Upper lobe of right lung (tissue), 1 donor: ENCODE data around the gene ZNF232. TPM values are rescaled to one million over a fixed set of nuclear protein-coding genes. Genes with fewer than 3 reads are reported as not detected.
"Not testable (repeated sequence)": the region's sequence is repeated elsewhere in the genome, so short reads cannot be mapped to it uniquely, and the experiment has no call there.

ENCODE experiments used
- ATAC-seq: fragments of 200-7000 bp; cut with Tn5 transposase; one replicate; pipeline ENCODE4 v1.9.1; 2020; ENCODE audit warnings: mild to moderate bottlenecking, moderate library complexity
- DNase-seq: peaks from one replicate; pipeline ENCODE4 v3.0.0-alpha.2; 2020
- H3K27ac ChIP-seq: fragments of 200-600 bp; one replicate; pipeline ENCODE4 v1.8.0; 2022
- H3K27me3 ChIP-seq: fragments of 200-600 bp; one replicate; pipeline ENCODE4 v1.8.0; 2022; ENCODE audit warnings: mild to moderate bottlenecking
- H3K36me3 ChIP-seq: fragments of 200-600 bp; one replicate; pipeline ENCODE4 v1.8.0; 2022
- H3K4me1 ChIP-seq: fragments of 200-600 bp; one replicate; pipeline ENCODE4 v1.8.0; 2022
- H3K4me3 ChIP-seq: fragments of 200-600 bp; one replicate; pipeline ENCODE4 v1.8.0; 2022; ENCODE audit warnings: mild to moderate bottlenecking
- H3K9me3 ChIP-seq: fragments of 200-600 bp; one replicate; pipeline ENCODE4 v1.8.0; 2022
- intact Hi-C: fragments of 100-400 bp; cut with DNase I; formaldehyde crosslinking; loops from one replicate; pipeline ENCODE4 v1.11.0; 2022
- total RNA-seq: library from RNA; stranded (reverse); fragmentation: NEBNext Ultra II Directional; extraction: Animal tissue kit (Norgen Biotek cat#: 25700); gene quantifications from one replicate; pipeline ENCODE4 v1.2.1, GENCODE V29; 2021
- TF ChIP-seq, protein P1 (sequence below): fragments of 200-600 bp; IDR thresholded peaks from one replicate; pipeline ENCODE4 v1.8.0; 2022; ENCODE audit warnings: antibody characterized with exemption
- donor health status: DM: no; HTN: yes; CAD: no; lungs with severe emphysema.

Gene ZNF232
- total RNA-seq, 1 donor from 2014 or later = 8.0 TPM

DNA sequence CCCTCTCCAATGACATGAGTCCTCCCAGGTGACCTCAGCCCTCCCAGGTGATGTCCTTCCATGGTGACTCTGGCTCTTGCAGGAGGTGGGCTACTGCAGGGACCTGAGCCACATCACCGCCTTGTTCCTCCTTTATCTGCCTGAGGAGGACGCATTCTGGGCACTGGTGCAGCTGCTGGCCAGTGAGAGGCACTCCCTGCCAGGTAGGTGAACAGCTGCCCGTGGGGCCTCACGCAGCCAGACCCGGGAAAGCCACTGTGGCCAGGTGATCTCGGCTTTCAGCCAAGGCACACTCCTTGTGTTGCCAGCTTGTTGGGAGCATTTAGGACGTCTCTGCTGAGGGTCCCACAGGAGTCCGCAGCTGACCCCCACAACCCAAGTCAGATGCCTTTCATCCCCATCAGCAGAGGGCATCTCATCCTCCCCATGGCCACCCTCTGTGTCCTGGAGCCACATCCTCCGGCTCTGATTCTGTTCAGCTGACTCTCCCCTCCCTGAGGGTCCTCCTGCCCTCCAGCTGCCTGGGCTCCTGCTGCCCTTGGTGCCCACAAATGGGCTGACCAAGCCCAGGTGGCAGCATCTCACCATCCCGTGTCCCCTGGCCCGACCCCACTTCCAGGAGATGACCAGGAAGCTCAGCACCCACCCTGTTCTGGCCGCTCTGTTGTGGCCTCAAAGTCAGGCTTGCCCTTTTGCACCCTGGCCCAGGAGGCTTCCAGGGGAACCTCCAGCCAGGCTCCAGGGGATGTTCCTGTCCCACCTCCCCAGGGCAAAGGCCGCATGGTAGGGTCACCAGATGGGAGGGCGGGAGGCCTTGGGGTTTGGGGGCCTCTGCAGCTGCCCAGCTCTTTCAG, 24.3 kb upstream of the ZNF232 start:
- intact Hi-C loops = no loop called here
- Histone ChIP-seq H3K36me3 (no peaks in the 10 kb centered on the region), H3K9me3 (no peaks in the 10 kb centered on the region), H3K4me3 (no peak overlapping the region), H3K27ac (no peak overlapping the region), H3K4me1 (no peaks in the 10 kb centered on the region), H3K27me3 (no peaks in the 10 kb centered on the region)
- ATAC-seq (no peak), DNase-seq (no peak)
- TF ChIP-seq, protein P1, sequence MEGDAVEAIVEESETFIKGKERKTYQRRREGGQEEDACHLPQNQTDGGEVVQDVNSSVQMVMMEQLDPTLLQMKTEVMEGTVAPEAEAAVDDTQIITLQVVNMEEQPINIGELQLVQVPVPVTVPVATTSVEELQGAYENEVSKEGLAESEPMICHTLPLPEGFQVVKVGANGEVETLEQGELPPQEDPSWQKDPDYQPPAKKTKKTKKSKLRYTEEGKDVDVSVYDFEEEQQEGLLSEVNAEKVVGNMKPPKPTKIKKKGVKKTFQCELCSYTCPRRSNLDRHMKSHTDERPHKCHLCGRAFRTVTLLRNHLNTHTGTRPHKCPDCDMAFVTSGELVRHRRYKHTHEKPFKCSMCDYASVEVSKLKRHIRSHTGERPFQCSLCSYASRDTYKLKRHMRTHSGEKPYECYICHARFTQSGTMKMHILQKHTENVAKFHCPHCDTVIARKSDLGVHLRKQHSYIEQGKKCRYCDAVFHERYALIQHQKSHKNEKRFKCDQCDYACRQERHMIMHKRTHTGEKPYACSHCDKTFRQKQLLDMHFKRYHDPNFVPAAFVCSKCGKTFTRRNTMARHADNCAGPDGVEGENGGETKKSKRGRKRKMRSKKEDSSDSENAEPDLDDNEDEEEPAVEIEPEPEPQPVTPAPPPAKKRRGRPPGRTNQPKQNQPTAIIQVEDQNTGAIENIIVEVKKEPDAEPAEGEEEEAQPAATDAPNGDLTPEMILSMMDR = no peak

DNA sequence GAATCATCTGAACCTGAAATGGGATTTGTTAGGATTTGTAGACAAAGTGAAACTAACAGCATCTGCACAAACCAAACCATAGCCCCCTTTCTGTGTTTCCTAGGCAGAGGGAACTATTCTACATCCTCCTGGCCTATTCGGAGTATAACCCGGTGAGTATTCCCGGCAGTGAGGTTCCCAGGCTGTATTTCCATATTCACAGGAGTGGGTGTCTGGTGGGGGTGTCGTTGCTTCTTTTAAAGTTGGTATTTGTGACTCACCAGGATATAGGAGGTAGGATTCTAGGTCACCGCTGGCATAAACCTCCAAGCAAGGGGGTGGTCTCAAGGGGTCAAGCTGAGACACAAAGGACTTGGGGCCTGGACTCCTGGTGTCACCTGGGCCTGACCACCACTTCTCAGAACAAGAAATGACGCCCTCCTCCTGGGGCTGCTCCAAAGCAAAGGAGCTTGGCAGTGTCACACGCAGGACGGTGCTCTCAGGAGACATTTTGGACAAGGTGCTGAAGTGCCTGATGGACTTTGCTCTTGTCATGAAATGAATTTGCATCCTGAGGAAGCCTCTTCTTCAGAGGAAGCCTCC, 23.5 kb upstream of the ZNF232 start:
- H3K9me3 ChIP-seq, intact Hi-C loops, H3K4me3 ChIP-seq, H3K27ac ChIP-seq, H3K27me3 ChIP-seq, H3K36me3 ChIP-seq, ATAC-seq, H3K4me1 ChIP-seq, DNase-seq: not testable (repeated sequence)

DNA sequence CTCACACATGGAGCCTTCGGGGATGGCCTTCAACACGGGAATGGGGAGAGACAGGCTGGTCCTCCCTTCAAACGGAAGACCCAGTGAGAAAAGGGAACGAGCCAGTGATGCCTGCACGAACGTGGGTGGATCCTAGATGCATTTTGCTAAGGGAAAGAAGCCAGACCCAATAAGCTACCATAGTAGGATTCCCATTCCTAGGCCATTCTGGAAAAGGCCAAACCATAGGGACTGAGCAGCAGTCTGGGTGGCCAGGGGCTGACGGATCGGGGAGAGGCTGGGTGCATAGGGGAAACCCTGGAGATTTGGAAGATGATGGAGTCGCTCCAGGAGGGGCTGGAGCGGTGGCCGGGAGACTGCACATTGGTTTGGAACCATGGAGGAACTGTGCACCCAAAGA, 22.9 kb upstream of the ZNF232 start:
- H3K4me1 ChIP-seq, H3K27me3 ChIP-seq, H3K4me3 ChIP-seq, ATAC-seq, H3K36me3 ChIP-seq, DNase-seq, H3K9me3 ChIP-seq, H3K27ac ChIP-seq, intact Hi-C loops: not testable (repeated sequence)

DNA sequence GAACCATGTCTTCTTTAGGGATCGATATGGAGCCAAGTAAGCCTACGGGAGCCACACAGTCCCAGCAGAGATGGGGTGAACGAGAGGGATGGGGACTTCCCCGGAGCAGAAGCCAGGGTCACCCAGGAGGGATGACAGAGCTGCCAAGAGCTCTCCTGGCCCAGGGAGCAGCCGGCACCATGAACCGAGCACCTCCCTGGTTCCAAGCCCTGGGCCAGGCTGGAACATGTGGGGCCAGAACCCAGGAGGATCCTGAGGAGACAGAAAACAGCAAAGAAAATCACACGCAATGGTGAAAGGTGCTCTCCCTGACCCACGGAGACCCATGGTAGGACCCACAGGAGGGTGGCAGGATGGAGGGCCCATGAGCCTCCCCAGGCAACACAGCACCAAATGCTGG, 22.3 kb upstream of the ZNF232 start:
- DNase-seq, ATAC-seq, intact Hi-C loops: not testable (repeated sequence)

DNA sequence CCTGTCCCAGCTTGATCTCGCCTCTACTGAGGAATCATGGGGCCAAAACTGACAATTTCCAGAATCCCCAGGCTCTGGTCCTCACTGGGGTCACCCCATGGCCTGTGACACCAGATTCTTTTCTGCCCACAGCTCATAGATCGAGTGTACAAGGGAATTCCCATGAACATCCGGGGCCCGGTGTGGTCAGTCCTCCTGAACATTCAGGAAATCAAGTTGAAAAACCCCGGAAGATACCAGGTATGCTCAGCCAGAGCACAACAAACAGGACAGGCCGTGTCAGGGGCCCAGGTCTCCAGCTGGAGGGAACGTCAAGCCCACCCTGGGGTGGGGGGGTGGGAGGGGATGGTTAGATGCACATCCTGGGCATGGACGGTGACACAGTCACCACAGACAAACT, 21.6 kb upstream of the ZNF232 start:
- intact Hi-C loops = no loop called here
- Histone ChIP-seq H3K27ac (no peak overlapping the region), H3K36me3 (no peaks in the 10 kb centered on the region), H3K4me1 (no peaks in the 10 kb centered on the region), H3K9me3 (no peaks in the 10 kb centered on the region), H3K27me3 (no peaks in the 10 kb centered on the region), H3K4me3 (no peak overlapping the region)
- ATAC-seq = no peak
- DNase-seq = no peak
- TF ChIP-seq, protein P1 = no peak

More for the DNA sequence above, 22.3 kb upstream of the ZNF232 start:
- H3K36me3 ChIP-seq, H3K27me3 ChIP-seq, H3K4me1 ChIP-seq, H3K4me3 ChIP-seq, H3K9me3 ChIP-seq, H3K27ac ChIP-seq: not testable (repeated sequence)

DNA sequence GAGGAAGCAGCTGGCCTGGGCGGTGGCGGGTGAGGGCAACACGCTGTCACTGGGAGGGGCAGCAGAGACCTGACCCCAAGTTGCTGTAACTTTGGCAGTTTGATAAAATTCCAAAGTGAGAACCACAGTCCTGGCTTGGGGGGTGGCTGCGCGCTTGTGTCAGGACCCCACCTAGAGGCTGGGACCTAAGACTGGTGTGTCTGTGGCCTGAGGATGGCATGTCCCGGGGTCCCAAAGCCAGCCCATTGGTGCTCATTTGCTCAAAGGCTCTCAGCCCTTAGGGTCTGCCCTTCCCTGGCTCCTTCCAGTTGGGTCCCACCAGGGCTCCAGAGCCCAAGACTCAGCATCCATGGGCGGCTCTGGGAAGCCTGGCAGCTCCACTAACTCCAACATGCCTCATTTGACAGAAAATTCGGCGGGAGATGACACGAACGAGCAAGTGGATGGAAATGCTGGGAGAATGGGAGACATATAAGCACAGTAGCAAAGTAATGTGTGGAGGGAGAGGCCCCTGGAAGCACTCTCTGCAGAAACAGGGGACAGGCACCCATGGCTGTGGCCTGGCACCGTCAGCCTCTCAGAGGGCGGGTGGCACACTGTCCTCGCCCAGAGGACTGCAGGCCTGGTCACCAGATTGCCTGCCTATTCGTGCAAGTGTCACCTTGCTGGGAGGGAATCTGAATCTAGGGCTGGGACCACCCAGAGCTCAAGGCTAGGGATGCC, 21.0 kb upstream of the ZNF232 start:
- H3K4me1 ChIP-seq, H3K4me3 ChIP-seq, intact Hi-C loops, ATAC-seq, DNase-seq, H3K27me3 ChIP-seq, H3K27ac ChIP-seq, H3K9me3 ChIP-seq, H3K36me3 ChIP-seq: not testable (repeated sequence)

DNA sequence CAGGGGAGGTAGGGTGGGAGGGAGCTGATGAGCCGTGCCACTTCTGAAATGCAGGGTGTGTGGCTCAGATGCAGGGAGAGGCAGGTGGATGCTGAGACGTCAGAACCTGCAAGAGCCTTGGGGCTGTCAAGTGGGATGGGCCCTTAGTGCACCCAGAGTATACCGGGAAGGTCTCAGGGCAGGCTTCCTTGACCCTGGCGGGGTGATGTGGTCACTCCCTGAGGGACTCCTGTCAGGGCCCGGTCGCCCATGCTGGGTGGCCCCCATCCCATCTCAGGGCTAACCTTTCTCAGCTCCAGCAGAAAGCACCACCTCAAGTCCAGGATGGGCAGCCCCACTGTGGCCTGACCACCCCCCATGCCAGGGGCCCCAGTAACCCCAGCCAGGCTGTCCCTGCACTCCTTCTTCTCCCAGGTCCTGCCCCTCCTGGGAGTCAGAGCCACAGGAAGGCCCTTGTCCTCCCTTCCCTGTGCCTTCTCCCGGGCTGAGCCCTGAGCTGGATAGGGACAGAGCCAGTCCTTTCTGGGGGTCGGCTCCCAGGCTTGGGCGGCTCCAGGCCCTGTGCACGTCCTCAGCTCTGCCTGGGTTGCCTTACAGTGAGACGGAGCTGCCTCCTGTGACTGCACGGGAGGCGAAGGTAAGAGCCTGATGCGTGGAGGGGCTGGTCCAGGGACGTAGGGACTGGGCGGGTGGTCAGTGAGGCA, 20.3 kb upstream of the ZNF232 start:
- H3K27me3 ChIP-seq, H3K36me3 ChIP-seq, ATAC-seq, intact Hi-C loops, DNase-seq, H3K9me3 ChIP-seq, H3K4me3 ChIP-seq, H3K4me1 ChIP-seq, H3K27ac ChIP-seq: not testable (repeated sequence)
